Endodermal cell (in vitro differentiated cells): ENCODE data around the gene ROS1. TPM values are rescaled to one million over a fixed set of nuclear protein-coding genes. Genes with fewer than 3 reads are reported as not detected.

Experiments used
- DNase-seq: peaks from one replicate; pipeline ENCODE4 v3.0.0-alpha.2; 2017
- H3K27ac ChIP-seq: 2 replicates; pipeline ENCODE4 v1.5.1; 2013; ENCODE audit warnings: mild to moderate bottlenecking, low read depth, low read length, moderate library complexity
- H3K27me3 ChIP-seq: 2 replicates; pipeline ENCODE4 v1.6.1; 2013; ENCODE audit warnings: mild to moderate bottlenecking, low read length, moderate library complexity; ENCODE audit not compliant: insufficient read depth, control insufficient read depth, poor library complexity, severe bottlenecking
- H3K36me3 ChIP-seq: 2 replicates; pipeline ENCODE4 v1.7.0; 2013; ENCODE audit warnings: mild to moderate bottlenecking, low read length, moderate library complexity; ENCODE audit not compliant: control insufficient read depth, insufficient read depth
- H3K4me1 ChIP-seq: one replicate; pipeline ENCODE4 v1.7.0; 2013; ENCODE audit warnings: low read length; ENCODE audit not compliant: control insufficient read depth, insufficient read depth
- H3K4me3 ChIP-seq: 2 replicates; pipeline ENCODE4 v1.5.1; 2013; ENCODE audit warnings: mild to moderate bottlenecking, low read length, moderate library complexity
- H3K9ac ChIP-seq: 2 replicates; pipeline ENCODE4 v1.6.1; 2013; ENCODE audit warnings: mild to moderate bottlenecking, low read length, moderate library complexity; ENCODE audit not compliant: poor library complexity, severe bottlenecking; ENCODE audit errors: extremely low read depth
- H3K9me3 ChIP-seq: 2 replicates; pipeline ENCODE4 v1.6.1; 2013; ENCODE audit warnings: mild to moderate bottlenecking, low read length, moderate library complexity; ENCODE audit not compliant: control insufficient read depth
- H3K27ac Mint-ChIP-seq: 2 replicates; pipeline ENCODE4 v1.8.0; 2020; ENCODE audit warnings: mixed read lengths
- H3K27me3 Mint-ChIP-seq: 2 replicates; pipeline ENCODE4 v1.8.0; 2021; ENCODE audit warnings: mild to moderate bottlenecking, mixed read lengths; ENCODE audit not compliant: insufficient read depth
- H3K36me3 Mint-ChIP-seq: 2 replicates; pipeline ENCODE4 v1.8.0; 2020; ENCODE audit warnings: low read depth, mixed read lengths
- H3K4me1 Mint-ChIP-seq: 2 replicates; pipeline ENCODE4 v1.8.0; 2020; ENCODE audit warnings: mixed read lengths
- H3K4me3 Mint-ChIP-seq: 2 replicates; pipeline ENCODE4 v1.8.0; 2020; ENCODE audit warnings: mild to moderate bottlenecking, moderate library complexity, mixed read lengths
- H3K9me3 Mint-ChIP-seq: 2 replicates; pipeline ENCODE4 v1.8.0; 2020; ENCODE audit warnings: mild to moderate bottlenecking, mixed read lengths
- WGBS, 2 experiments: methylation state at CpG; one replicate each; pipeline versions ENCODE4 v1.1.5 to v1.1.7; 2013; ENCODE audit warnings: missing lambda C conversion rate in 2 of 2, mixed read lengths in 1 of 2; ENCODE audit not compliant: insufficient coverage in 1 of 2, insufficient read length in 1 of 2; 5-methylcytosine and 5-hydroxymethylcytosine counted together
- total RNA-seq, 2 donors: library from RNA; stranded (reverse); fragmentation: NEBNext Ultra II Directional in 1 of 2; extraction: Animal tissue kit (Norgen Biotek cat#: 25700) in 1 of 2; gene quantifications; 2 replicates in 1 of 2; 3 replicates in 1 of 2; pipeline ENCODE4 v1.2.1, GENCODE V29; 2021
- TF ChIP-seq, protein P1 (sequence below): fragments of 200-600 bp; sonication (generic); conservative IDR thresholded peaks from 2 replicates; pipeline ENCODE4 v1.5.0; 2021; ENCODE audit warnings: antibody characterized with exemption, mild to moderate bottlenecking

The ROS1 gene
- total RNA-seq, 2 donors from 2014 or later, result not detected

DNA sequence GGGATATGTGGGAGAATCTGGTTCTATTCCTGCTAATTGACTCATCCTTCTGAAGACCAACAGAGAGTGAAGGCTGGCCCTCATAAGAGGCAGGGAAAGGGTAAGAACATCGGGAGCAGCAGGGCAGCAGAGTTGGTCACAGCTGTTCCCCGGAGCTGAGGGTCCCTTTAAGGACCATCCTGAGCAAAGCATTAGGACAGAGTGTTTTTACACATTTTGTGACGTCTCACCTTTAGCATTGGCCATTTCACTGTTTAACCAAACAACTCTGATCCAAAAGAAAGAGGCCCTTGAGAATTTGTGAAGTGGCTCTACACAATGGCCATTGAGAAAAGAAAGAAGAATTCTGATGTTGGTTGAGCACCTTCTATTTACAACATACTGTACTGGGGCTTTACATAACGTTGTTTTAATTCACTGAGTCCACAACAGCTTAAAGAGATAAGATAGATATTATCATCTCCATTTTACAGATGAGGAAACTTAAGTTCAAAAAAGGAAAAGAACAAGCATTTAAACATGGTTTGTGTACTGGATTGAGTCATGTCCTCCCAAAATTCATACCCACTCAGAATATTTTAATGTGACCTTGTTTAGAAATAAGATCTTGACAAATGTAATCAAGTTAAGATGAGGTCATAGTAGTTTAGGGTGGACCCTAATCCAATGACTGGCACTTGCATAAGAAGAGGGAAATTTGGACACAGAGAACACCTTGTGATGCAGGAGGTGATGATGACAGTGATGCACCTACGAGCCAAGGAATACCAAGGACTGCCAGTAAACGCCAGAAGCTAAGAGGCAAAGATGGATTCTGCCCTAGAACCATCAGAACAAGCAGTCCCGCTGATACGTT is 98.4 kb downstream of the ROS1 start:
- DNase-seq, result no peak
- H3K4me3 Mint-ChIP-seq, result no peak overlapping the region
- TF ChIP-seq, protein P1, sequence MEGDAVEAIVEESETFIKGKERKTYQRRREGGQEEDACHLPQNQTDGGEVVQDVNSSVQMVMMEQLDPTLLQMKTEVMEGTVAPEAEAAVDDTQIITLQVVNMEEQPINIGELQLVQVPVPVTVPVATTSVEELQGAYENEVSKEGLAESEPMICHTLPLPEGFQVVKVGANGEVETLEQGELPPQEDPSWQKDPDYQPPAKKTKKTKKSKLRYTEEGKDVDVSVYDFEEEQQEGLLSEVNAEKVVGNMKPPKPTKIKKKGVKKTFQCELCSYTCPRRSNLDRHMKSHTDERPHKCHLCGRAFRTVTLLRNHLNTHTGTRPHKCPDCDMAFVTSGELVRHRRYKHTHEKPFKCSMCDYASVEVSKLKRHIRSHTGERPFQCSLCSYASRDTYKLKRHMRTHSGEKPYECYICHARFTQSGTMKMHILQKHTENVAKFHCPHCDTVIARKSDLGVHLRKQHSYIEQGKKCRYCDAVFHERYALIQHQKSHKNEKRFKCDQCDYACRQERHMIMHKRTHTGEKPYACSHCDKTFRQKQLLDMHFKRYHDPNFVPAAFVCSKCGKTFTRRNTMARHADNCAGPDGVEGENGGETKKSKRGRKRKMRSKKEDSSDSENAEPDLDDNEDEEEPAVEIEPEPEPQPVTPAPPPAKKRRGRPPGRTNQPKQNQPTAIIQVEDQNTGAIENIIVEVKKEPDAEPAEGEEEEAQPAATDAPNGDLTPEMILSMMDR, result no peak
- WGBS, 2 experiments, result 87 to 98% methylated on average over 6 to 8 of the region's 8 CpGs
- H3K36me3 Mint-ChIP-seq, result no peaks in the 10 kb centered on the region
- no peak overlapping the region for H3K27ac Mint-ChIP-seq
- Histone ChIP-seq H3K9me3 (no peaks in the 10 kb centered on the region), H3K36me3 (no peaks in the 10 kb centered on the region), H3K4me3 (no peak overlapping the region), H3K4me1 (no peaks in the 10 kb centered on the region), H3K9ac (no peak overlapping the region), H3K27ac (no peak overlapping the region), H3K27me3 (no peaks in the 10 kb centered on the region)
- no peaks in the 10 kb centered on the region for H3K9me3 Mint-ChIP-seq
- H3K27me3 Mint-ChIP-seq, result no peaks in the 10 kb centered on the region
- no peaks in the 10 kb centered on the region for H3K4me1 Mint-ChIP-seq

DNA sequence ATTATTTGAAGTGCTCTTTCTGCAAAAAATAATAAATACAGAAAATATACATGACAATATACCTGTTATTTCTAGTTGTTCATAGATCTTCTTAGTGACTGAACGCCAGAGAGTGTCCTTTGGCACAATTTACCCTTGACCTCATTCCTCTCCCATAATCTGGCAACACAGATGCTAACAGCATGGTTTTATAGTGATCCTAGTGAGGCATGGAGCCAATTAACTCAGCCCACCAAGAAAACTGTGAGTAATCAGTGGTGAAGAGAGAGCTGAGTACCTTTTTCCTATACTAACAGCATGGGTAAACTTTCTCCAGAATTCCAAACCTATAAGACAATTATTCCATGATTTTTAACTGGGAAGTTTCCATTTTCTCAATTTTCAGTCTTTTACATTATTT is 99.3 kb downstream of the ROS1 start:
- H3K27me3 ChIP-seq, result no peaks in the 10 kb centered on the region
- no peaks in the 10 kb centered on the region for H3K9me3 ChIP-seq
- WGBS, 2 experiments, result 88% methylated on average over 1 of the region's 1 CpG; no CpG with 5 or more reads in 1 of the 2 experiments
- TF ChIP-seq, protein P1, result no peak
- no peak overlapping the region for H3K27ac ChIP-seq
- no peaks in the 10 kb centered on the region for H3K36me3 Mint-ChIP-seq
- no peak overlapping the region for H3K27ac Mint-ChIP-seq
- H3K27me3 Mint-ChIP-seq, result no peaks in the 10 kb centered on the region
- H3K4me3 Mint-ChIP-seq, result no peak overlapping the region
- H3K4me1 Mint-ChIP-seq, result no peaks in the 10 kb centered on the region
- no peak overlapping the region for H3K4me3 ChIP-seq
- no peaks in the 10 kb centered on the region for H3K36me3 ChIP-seq
- no peaks in the 10 kb centered on the region for H3K4me1 ChIP-seq
- H3K9me3 Mint-ChIP-seq, result no peaks in the 10 kb centered on the region
- no peak for DNase-seq
- H3K9ac ChIP-seq, result no peak overlapping the region

DNA sequence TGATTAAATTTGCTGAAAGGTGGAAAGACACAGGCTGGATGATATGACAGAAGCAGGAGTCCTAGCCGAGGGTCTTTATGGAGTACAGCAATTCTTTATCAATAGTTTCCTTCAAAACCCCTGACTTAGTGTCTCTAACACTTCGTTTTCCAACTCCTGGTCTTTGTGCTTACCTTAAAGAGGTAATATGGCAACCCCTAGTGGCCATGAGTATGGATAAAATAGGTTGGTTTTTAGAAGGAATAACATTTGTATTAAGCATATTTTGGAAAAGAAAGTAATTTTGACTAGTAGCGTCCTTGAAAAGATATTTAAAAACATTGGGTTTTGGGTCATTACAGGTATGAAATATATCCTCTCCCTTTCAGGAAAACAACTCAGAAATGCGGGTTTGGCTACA is 108.5 kb downstream of the ROS1 start:
- Mint-ChIP-seq H3K27ac (no peak overlapping the region), H3K4me3 (no peak overlapping the region), H3K4me1 (no peaks in the 10 kb centered on the region), H3K36me3 (no peaks in the 10 kb centered on the region), H3K27me3 (no peaks in the 10 kb centered on the region), H3K9me3 (no peaks in the 10 kb centered on the region)
- H3K27ac ChIP-seq, result no peak overlapping the region
- no peaks in the 10 kb centered on the region for H3K36me3 ChIP-seq
- H3K4me3 ChIP-seq, result no peak overlapping the region
- no peak overlapping the region for H3K9ac ChIP-seq
- H3K4me1 ChIP-seq, result no peaks in the 10 kb centered on the region
- WGBS, 2 experiments, result 54% methylated on average over 4 of the region's 4 CpGs; no CpG with 5 or more reads in 1 of the 2 experiments
- no peaks in the 10 kb centered on the region for H3K27me3 ChIP-seq
- TF ChIP-seq, protein P1, result peak; percentile 80
- no peaks in the 10 kb centered on the region for H3K9me3 ChIP-seq
- no peak for DNase-seq
